K562 (cell line): ENCODE results near the gene ZNF17. TPM values are rescaled to one million over a fixed set of nuclear protein-coding genes. Genes with fewer than 3 reads are reported as not detected.
A peak's percentile ranks its signal among the peaks of the same experiment; 100 is the strongest.

Experiments
- ATAC-seq: fragments of 200-7000 bp; cut with Tn5 transposase; 3 replicates; pipeline ENCODE4 v1.9.1; 2020; ENCODE audit warnings: moderate library complexity
- BruUV-seq: library from RNA; stranded (reverse); fragments of 400-500 nt; replicated peaks from 2 replicates; lab custom pipeline; 2021; lab: Mats Ljungman, UMichigan
- CTCF ChIA-PET: fragments of 300-600 bp; formaldehyde crosslinking; extraction: SDS; loops from one replicate; lab custom pipeline; 2021; ENCODE audit warnings: low intra/inter-chr PET ratio; lab: Yijun Ruan, JAX
- POLR2A ChIA-PET: fragments of 300-600, 350-650 bp; sonication (Branson Sonifier 250); formaldehyde crosslinking; extraction: SDS; loops from one replicate; lab custom pipeline; 2021; ENCODE audit warnings: antibody characterized with exemption, inconsistent platforms; lab: Yijun Ruan, JAX
- DNase-seq, 4 experiments: peaks; one replicate each; pipeline versions ENCODE4 v3.0.0 to v3.0.0-alpha.2; 2011 to 2018; ENCODE audit warnings: low spot score in 3 of 4, mixed read lengths in 3 of 4; ENCODE audit errors: extremely low read depth in 1 of 4
- FAIRE-seq: peaks from 2 replicates; lab custom pipeline; 2011; peaks lifted over from hg19 to GRCh38; lab: Jason Lieb, UNC
- H2AFZ ChIP-seq: 2 replicates; pipeline ENCODE4 v1.6.0; 2011; ENCODE audit warnings: low read depth, low read length, control low read depth, inconsistent platforms
- H3K27ac ChIP-seq: fragments of 200-600 bp; 3 replicates; pipeline ENCODE4 v1.8.0; 2011; ENCODE audit warnings: low read depth, mild to moderate bottlenecking, control low read depth, inconsistent platforms, low read length, moderate library complexity, mixed read lengths; ENCODE audit errors: extremely low read depth
- H3K27me3 ChIP-seq, 2 experiments: fragments of 300-600 bp in 1 of 2; 2 replicates in 1 of 2; 3 replicates in 1 of 2; pipeline versions ENCODE4 v1.6.0 to v1.8.0; 2011; ENCODE audit warnings: inconsistent platforms in 2 of 2, low read length in 2 of 2, mild to moderate bottlenecking in 1 of 2, mixed read lengths in 1 of 2, moderate library complexity in 1 of 2; ENCODE audit not compliant: control insufficient read depth in 2 of 2, insufficient read depth in 2 of 2
- H3K36me3 ChIP-seq: fragments of 300-600 bp; 3 replicates; pipeline ENCODE4 v1.8.0; 2011; ENCODE audit warnings: mild to moderate bottlenecking, low read length, inconsistent platforms; ENCODE audit not compliant: control insufficient read depth, insufficient read depth
- H3K4me1 ChIP-seq, 2 experiments: fragments of 200-600 bp in 1 of 2; replicated peaks in 1 of 2; 2 replicates in 1 of 2; 3 replicates in 1 of 2; pipeline versions ENCODE4 v1.5.1 to v1.8.0; 2011; ENCODE audit warnings: inconsistent platforms in 2 of 2, low read length in 2 of 2, mild to moderate bottlenecking in 1 of 2, mixed read lengths in 1 of 2, moderate library complexity in 1 of 2; ENCODE audit not compliant: control insufficient read depth in 2 of 2, insufficient read depth in 2 of 2
- H3K4me2 ChIP-seq: 2 replicates; pipeline ENCODE4 v1.6.1; 2011; ENCODE audit warnings: low read length, control low read depth, inconsistent platforms, mixed read lengths; ENCODE audit not compliant: insufficient read depth
- H3K4me3 ChIP-seq: fragments of 200-600 bp; sonication (generic), shearing (Covaris generic); 2 replicates; pipeline ENCODE4 v1.5.1; 2016; ENCODE audit warnings: control low read depth, inconsistent platforms
- H3K79me2 ChIP-seq: fragments of 200-600 bp; 3 replicates; pipeline ENCODE4 v1.8.0; 2011; ENCODE audit warnings: low read length, inconsistent platforms; ENCODE audit not compliant: control insufficient read depth, insufficient read depth
- H3K9ac ChIP-seq, 2 experiments: 2 replicates each; pipeline versions ENCODE4 v1.6.0 to v1.6.1; 2011; ENCODE audit warnings: low read depth in 2 of 2, low read length in 2 of 2, control low read depth in 1 of 2, inconsistent platforms in 1 of 2, mild to moderate bottlenecking in 1 of 2, mixed read lengths in 1 of 2; ENCODE audit not compliant: insufficient read depth in 1 of 2
- H3K9me1 ChIP-seq: one replicate; pipeline ENCODE4 v1.6.0; 2011; ENCODE audit warnings: inconsistent platforms, mild to moderate bottlenecking, low read length, moderate library complexity; ENCODE audit not compliant: control insufficient read depth, insufficient read depth
- H3K9me3 ChIP-seq: replicated peaks from 2 replicates; pipeline ENCODE4 v1.5.1; 2011; ENCODE audit warnings: low read depth, low read length, inconsistent platforms; ENCODE audit not compliant: control insufficient read depth, insufficient read depth
- H4K20me1 ChIP-seq: replicated peaks from 2 replicates; pipeline ENCODE4 v1.6.1; 2011; ENCODE audit warnings: low read length, inconsistent platforms, mixed read lengths; ENCODE audit not compliant: control insufficient read depth, insufficient read depth
- CBX5 ChIP-seq: IDR thresholded peaks from 2 replicates; pipeline ENCODE4 v1.6.1; 2014; ENCODE audit warnings: low read depth, borderline replicate concordance
- NFIC ChIP-seq: fragments of 450-650 bp; IDR thresholded peaks from 2 replicates; pipeline ENCODE4 v1.6.1; 2017; ENCODE audit warnings: mild to moderate bottlenecking, inconsistent platforms
- NFIX ChIP-seq: fragments of 250-450 bp; sonication (Bioruptor Pico); IDR thresholded peaks from 2 replicates; pipeline ENCODE4 v1.4.0; 2020; ENCODE audit warnings: low read depth, mild to moderate bottlenecking, moderate library complexity
- RERE ChIP-seq: sonication (generic); formaldehyde crosslinking; IDR thresholded peaks from 2 replicates; pipeline ENCODE4 v1.8.0; 2023; ENCODE audit warnings: missing genetic modification reagents, mild to moderate bottlenecking, borderline replicate concordance
- ZNF75A ChIP-seq: fragments of 450-650 bp; formaldehyde crosslinking; IDR thresholded peaks from 2 replicates; pipeline ENCODE4 v1.4.0; 2020; ENCODE audit warnings: mild to moderate bottlenecking
- WGBS: fragments of 100-300 bp; shearing (Covaris generic); methylation state at CpG from one replicate; pipeline ENCODE4 v1.1.6; 2016; ENCODE audit warnings: low coverage, mixed read lengths; ENCODE audit not compliant: insufficient coverage; ENCODE audit errors: missing lambda C conversion rate; 5-methylcytosine and 5-hydroxymethylcytosine counted together
- in situ Hi-C: fragments of 300-500 bp; cut with MboI; formaldehyde crosslinking; loops from 4 replicates; pipeline ENCODE4 v1.15.0; 2018; ENCODE audit warnings: inconsistent platforms, mixed read lengths
- intact Hi-C: fragments of 100-400 bp; cut with micrococcal nuclease; formaldehyde crosslinking; loops from 2 replicates; pipeline ENCODE4 v1.14.2; 2022
- polyA plus RNA-seq, 8 experiments: library from polyadenylated mRNA; depleted of rRNA in 4 of 8; stranded (reverse) in 5 of 8; unstranded in 3 of 8; fragments of >200 nt; fragmentation: Nextera tagmentation in 2 of 8; fragmentation: Illumina TruSeq in 1 of 8; extraction: Ambion mirVana in 2 of 8; extraction: Trizol in 1 of 8; gene quantifications; 2 replicates each; pipeline versions ENCODE4 v1.2.1 to v1.2.3, GENCODE V29; 2011 to 2014; ENCODE audit warnings: inconsistent platforms in 1 of 8, missing spikeins in 1 of 8
- total RNA-seq, 7 experiments: library from RNA; depleted of rRNA in 6 of 7; stranded (reverse); fragments of >200 nt in 6 of 7; fragmentation: Illumina TruSeq in 2 of 7; extraction: Trizol in 2 of 7; gene quantifications; 2 replicates each; pipeline versions ENCODE4 v1.2.1 to v1.2.3, GENCODE V29; 2011 to 2021; ENCODE audit warnings: low replicate concordance in 1 of 7

Gene ZNF17
- total and polyA plus RNA-seq, 9 of the 15 experiments (the other 6 are each of a cell fraction or from before 2014, with no cell fraction given), result 5.3 to 8.6 (median 6.5) TPM

GRCh38 chr19:57419439-57419838 is 8.5 kb downstream of the ZNF17 start:
- Histone ChIP-seq H2AFZ (no peak overlapping the region), H3K27me3 (no peaks in the 10 kb centered on the region), H3K27ac (no peak overlapping the region), H3K9me1 (no peaks in the 10 kb centered on the region), H3K9me3 (peaks cover 18% of the 10 kb centered on the region), H3K4me3 (no peak overlapping the region), H3K4me1 (no peaks in the 10 kb centered on the region), H3K79me2 (no peaks in the 10 kb centered on the region), H3K36me3 (peaks cover 33% of the 10 kb centered on the region), H4K20me1 (no peaks in the 10 kb centered on the region), H3K4me2 (no peak overlapping the region), H3K9ac (no peak overlapping the region)
- FAIRE-seq (no peak), ATAC-seq (no peak), DNase-seq (peak in 1 of 4 experiments; percentile 7)
- in situ Hi-C loops (no loop called here), intact Hi-C loops (no loop called here)
- peak; percentile 96 for TF ChIP-seq NFIC
- no peak for TF ChIP-seq CBX5
- peak; percentile 85 for TF ChIP-seq NFIX (CRISPR knock-in tag)
- ChIA-PET CTCF (no interaction called here), POLR2A (no interaction called here)
- no TSS peak for BruUV-seq
- WGBS, result 94% methylated on average over 2 of the region's 4 CpGs

- H3K4me1 ChIP-seq, result no peaks in the 10 kb centered on the region
- in situ Hi-C loops, result no loop called here
- BruUV-seq, result no TSS peak
- ATAC-seq (no peak), DNase-seq (no peak), FAIRE-seq (no peak)
- H3K9me3 ChIP-seq, result peaks cover 18% of the 10 kb centered on the region
- TF ChIP-seq ZNF75A (peak; percentile 80), RERE (CRISPR knock-in tag) (no peak)
- no peaks in the 10 kb centered on the region for H3K79me2 ChIP-seq
- H3K27ac ChIP-seq, result no peak overlapping the region
- WGBS, result 85% methylated on average over 3 of the region's 3 CpGs
- no peaks in the 10 kb centered on the region for H3K27me3 ChIP-seq
- peaks cover 33% of the 10 kb centered on the region for H3K36me3 ChIP-seq
- H3K9me1 ChIP-seq, result no peaks in the 10 kb centered on the region
- no peak overlapping the region for H2AFZ ChIP-seq
- intact Hi-C loops, result no loop called here
- ChIA-PET CTCF (no interaction called here), POLR2A (interaction anchor here (0.6 kb wide), 1 partner anchor 61 kb away, joined by 3 read pairs; no protein-coding TSS in a partner anchor)
- no peak overlapping the region for H3K4me2 ChIP-seq
- H4K20me1 ChIP-seq, result no peaks in the 10 kb centered on the region
- no peak overlapping the region for H3K9ac ChIP-seq
- H3K4me3 ChIP-seq, result no peak overlapping the region
Observed at GRCh38 chr19:57421037-57421436, 10.1 kb downstream of the ZNF17 start.
